ENCODE data around the gene CTPS1. TPM values are rescaled to one million over a fixed set of nuclear protein-coding genes. Genes with fewer than 3 reads are reported as not detected.
A peak's percentile ranks its signal among the peaks of the same experiment; 100 is the strongest.

The CTPS1 gene
- total RNA-seq, 1 experiment from 2014 or later, result 69.9 TPM

- no TSS peak for BruUV-seq (replicated peaks)
- intact Hi-C loops (cut with micrococcal nuclease), result loop anchor here (1.0 kb wide), 1 partner anchor 87 kb away; the partner anchor contains the start of gene CITED4
- Mint-ChIP-seq H3K4me3 (ENCODE audit: unreplicated experiment) (no peak overlapping the region), H3K9me3 (ENCODE audit: unreplicated experiment) (no peaks in the 10 kb centered on the region), H3K27ac (ENCODE audit: low read depth, unreplicated experiment) (no peak overlapping the region), H3K27me3 (ENCODE audit: insufficient read depth, unreplicated experiment) (no peaks in the 10 kb centered on the region), H3K4me1 (ENCODE audit: insufficient read depth, unreplicated experiment) (peaks cover 24% of the 10 kb centered on the region), H3K36me3 (ENCODE audit: insufficient read depth, unreplicated experiment) (peaks cover 18% of the 10 kb centered on the region)
- DNase-seq (ENCODE audit: unreplicated experiment), result peak; percentile 81
- POLR2A ChIA-PET, result interaction anchor here (1.1 to 3.3 kb wide), 2 partner anchors 87 to 99 kb away, joined by 5 to 13 read pairs; partner anchors contain the start of gene CITED4
- CTCF ChIA-PET, result interaction anchor here (0.6 to 17.0 kb wide), 22 partner anchors 8 to 355 kb away, joined by 3 to 609 read pairs (median 4); partner anchors contain the start of gene CITED4
- TF ChIP-seq CTCF (IDR thresholded peaks at IDR 0.05; ENCODE audit: unreplicated experiment), result peak; percentile 73
Measured at GRCh38 chr1:40948741-40949443, 30.6 kb upstream of the CTPS1 start.

DNA sequence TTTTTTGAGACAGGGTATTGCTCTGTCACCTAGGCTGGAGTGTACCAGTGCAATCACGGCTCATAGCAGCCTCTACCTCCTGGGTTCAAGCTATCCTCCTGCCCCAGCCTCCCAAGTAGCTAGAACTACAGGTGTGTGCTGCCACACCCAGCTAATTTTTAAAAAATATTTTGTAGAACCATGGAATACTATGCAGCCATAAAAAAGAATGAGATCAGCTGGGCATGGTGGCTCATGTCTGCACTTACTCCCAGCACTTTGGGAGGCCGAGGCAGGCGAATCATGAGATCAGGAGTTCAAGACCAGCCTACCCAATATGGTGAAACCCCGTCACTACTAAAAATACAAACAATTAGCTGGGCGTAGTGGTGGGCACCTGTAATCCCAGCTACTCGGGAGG is 29.9 kb upstream of the CTPS1 start:
- DNase-seq (ENCODE audit: unreplicated experiment), result no peak
- POLR2A ChIA-PET, result interaction anchor here (3.3 kb wide), 1 partner anchor 88 kb away, joined by 13 read pairs; the partner anchor contains the start of gene CITED4
- Mint-ChIP-seq H3K9me3 (ENCODE audit: unreplicated experiment) (no peaks in the 10 kb centered on the region), H3K36me3 (ENCODE audit: insufficient read depth, unreplicated experiment) (peaks cover 15% of the 10 kb centered on the region), H3K27ac (ENCODE audit: low read depth, unreplicated experiment) (no peak overlapping the region), H3K4me1 (ENCODE audit: insufficient read depth, unreplicated experiment) (peaks cover 17% of the 10 kb centered on the region), H3K4me3 (ENCODE audit: unreplicated experiment) (no peak overlapping the region), H3K27me3 (ENCODE audit: insufficient read depth, unreplicated experiment) (no peaks in the 10 kb centered on the region)
- no peak for TF ChIP-seq CTCF (IDR thresholded peaks at IDR 0.05; ENCODE audit: unreplicated experiment)
- intact Hi-C loops (cut with micrococcal nuclease), result loop anchor here (1.0 kb wide), 1 partner anchor 87 kb away; the partner anchor contains the start of gene CITED4
- CTCF ChIA-PET, result interaction anchor here (0.6 to 17.0 kb wide), 19 partner anchors 9 to 337 kb away, joined by 3 to 609 read pairs (median 4); partner anchors contain the start of gene CITED4
- no TSS peak for BruUV-seq (replicated peaks)

- Mint-ChIP-seq H3K4me3 (ENCODE audit: unreplicated experiment) (no peak overlapping the region), H3K27ac (ENCODE audit: low read depth, unreplicated experiment) (no peak overlapping the region), H3K4me1 (ENCODE audit: insufficient read depth, unreplicated experiment) (peaks cover 8% of the 10 kb centered on the region), H3K9me3 (ENCODE audit: unreplicated experiment) (no peaks in the 10 kb centered on the region), H3K27me3 (ENCODE audit: insufficient read depth, unreplicated experiment) (no peaks in the 10 kb centered on the region), H3K36me3 (ENCODE audit: insufficient read depth, unreplicated experiment) (peaks cover 5% of the 10 kb centered on the region)
- CTCF ChIA-PET, result interaction anchor here (0.6 to 17.0 kb wide), 53 partner anchors 9 to 419 kb away, joined by 3 to 609 read pairs (median 4); partner anchors contain the start of gene CITED4
- BruUV-seq (replicated peaks), result no TSS peak
- DNase-seq (ENCODE audit: unreplicated experiment), result peak; percentile 75
- POLR2A ChIA-PET, result interaction anchor here (0.6 to 2.2 kb wide), 9 partner anchors 55 to 441 kb away, joined by 3 to 11 read pairs (median 5); partner anchors contain the start of gene CITED4
- intact Hi-C loops (cut with micrococcal nuclease), result loop anchor here (1.0 to 2.0 kb wide), 4 partner anchors 104 to 419 kb away; no protein-coding TSS in a partner anchor
- peak; percentile 96 for TF ChIP-seq CTCF (IDR thresholded peaks at IDR 0.05; ENCODE audit: unreplicated experiment)
Measured at GRCh38 chr1:40951943-40952743, 27.4 kb upstream of the CTPS1 start.
